Spleen (tissue), 7 donors: ENCODE data around the gene EFHB.

Source experiments
- POLR2AphosphoS5 ChIP-seq, 3 donors: sonication (generic); formaldehyde crosslinking; IDR thresholded peaks; one replicate each; pipeline ENCODE4 v1.5.1; 2017; ENCODE audit warnings: antibody characterized with exemption in 3 of 3
- TF ChIP-seq, protein P1 (sequence below), 11 experiments: fragments of 200-600 bp in 7 of 11; fragments of 450-650 bp in 4 of 11; sonication (generic) in 4 of 11; IDR thresholded peaks in 8 of 11; conservative IDR thresholded peaks in 3 of 11; 1 replicate in 7 of 11; 2 replicates in 4 of 11; pipeline versions ENCODE4 v1.4.0 to v1.8.0; 2016 to 2021; ENCODE audit warnings: antibody characterized with exemption in 11 of 11, inconsistent platforms in 4 of 11, mild to moderate bottlenecking in 1 of 11
- donor health status: DM: no; HTN: no; CAD: no; lungs with moderate emphysema.
- donor health status: DM: no; HTN: no; CAD: no.
- donor health status: DM: no; HTN: no; CAD: no.

DNA sequence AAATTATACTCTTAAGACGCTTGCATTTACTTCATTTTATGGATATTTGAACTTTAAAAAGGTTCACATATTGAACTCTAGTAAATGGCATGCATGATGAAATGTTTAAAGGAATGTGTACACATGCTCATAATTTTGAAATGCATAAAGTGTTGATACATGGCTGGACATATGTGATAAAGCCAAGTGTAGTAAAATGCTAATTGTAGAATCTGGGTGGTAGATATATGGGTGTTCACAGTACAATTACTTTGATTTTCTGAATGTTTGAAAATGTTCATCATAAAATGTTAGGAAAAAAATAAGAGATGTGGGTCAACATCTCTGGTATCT lies 4.2 kb upstream of the EFHB start:
- TF ChIP-seq, protein P1, sequence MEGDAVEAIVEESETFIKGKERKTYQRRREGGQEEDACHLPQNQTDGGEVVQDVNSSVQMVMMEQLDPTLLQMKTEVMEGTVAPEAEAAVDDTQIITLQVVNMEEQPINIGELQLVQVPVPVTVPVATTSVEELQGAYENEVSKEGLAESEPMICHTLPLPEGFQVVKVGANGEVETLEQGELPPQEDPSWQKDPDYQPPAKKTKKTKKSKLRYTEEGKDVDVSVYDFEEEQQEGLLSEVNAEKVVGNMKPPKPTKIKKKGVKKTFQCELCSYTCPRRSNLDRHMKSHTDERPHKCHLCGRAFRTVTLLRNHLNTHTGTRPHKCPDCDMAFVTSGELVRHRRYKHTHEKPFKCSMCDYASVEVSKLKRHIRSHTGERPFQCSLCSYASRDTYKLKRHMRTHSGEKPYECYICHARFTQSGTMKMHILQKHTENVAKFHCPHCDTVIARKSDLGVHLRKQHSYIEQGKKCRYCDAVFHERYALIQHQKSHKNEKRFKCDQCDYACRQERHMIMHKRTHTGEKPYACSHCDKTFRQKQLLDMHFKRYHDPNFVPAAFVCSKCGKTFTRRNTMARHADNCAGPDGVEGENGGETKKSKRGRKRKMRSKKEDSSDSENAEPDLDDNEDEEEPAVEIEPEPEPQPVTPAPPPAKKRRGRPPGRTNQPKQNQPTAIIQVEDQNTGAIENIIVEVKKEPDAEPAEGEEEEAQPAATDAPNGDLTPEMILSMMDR (IDR thresholded peaks at IDR 0.05 in 8 of 11, conservative IDR thresholded peaks at IDR 0.05 in 3 of 11) = no peak
- no peak for TF ChIP-seq POLR2AphosphoS5 (IDR thresholded peaks at IDR 0.05)
